Measurements from ENCODE around the gene NUAK1. TPM values are rescaled to one million over a fixed set of nuclear protein-coding genes. Genes with fewer than 3 reads are reported as not detected.

NUAK1 gene
- total RNA-seq, 1 experiment from 2014 or later, result not detected

DNA sequence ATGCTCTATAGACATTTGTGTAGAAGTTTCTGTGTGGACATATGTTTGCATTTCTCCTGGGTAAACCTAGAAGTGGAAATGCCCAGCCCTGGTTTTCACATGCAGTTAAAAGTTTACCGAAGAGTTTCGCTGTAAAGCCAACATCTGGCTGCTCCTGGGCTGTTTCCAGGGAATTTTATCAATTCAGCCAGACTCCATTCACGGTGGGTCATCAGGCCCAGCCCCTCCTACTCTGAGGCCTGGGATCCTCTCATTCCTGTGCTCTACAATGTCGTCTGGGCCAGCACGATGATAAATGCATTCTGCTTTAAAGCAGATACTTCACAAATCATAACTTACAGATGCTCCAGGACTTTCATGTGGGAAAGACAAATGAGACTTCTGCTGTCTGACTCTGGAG, 7.1 kb downstream of the NUAK1 start:
- H3K4me2 ChIP-seq (ENCODE audit: low read depth, low read length, poor library complexity, severe bottlenecking), result no peak overlapping the region
- no peaks in the 10 kb centered on the region for H3K79me2 ChIP-seq (ENCODE audit: low read length)
- no peak overlapping the region for H3K9ac ChIP-seq (ENCODE audit: low read length)

DNA sequence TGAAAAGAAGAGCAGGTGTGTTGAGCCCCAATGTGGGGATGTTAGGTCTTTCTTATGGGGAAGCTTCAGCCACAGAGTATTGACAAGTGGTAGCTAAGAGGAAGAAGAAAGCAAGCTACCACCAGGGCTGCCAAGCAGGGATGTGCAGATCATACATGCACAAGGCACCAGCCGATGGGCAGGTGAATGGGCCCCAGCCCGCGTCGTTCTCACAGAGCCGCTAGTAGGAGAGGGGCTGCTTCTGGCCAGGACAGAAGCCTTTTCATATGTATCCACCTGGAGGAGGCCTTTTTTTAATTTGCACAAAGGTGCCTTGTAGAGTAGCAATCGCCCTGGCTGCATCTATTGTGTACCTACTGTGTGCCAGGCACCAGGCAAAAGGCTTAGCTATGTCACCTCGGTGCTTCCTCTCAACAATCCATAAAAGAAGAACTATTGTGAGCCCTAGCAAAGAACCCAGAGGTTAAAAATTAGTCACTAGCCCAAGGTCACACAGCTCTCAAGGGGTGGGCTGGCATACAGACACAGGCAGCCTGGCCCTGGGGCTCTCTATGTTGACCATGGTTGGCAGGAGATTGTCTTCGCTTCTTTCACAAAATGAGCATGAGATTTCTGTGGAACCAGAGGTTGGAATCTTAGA, 8.2 kb downstream of the NUAK1 start:
- Histone ChIP-seq H4K20me1 (ENCODE audit: insufficient read depth, low read depth, low read length) (no peaks in the 10 kb centered on the region), H3K4me1 (ENCODE audit: low read length) (no peaks in the 10 kb centered on the region), H3K9me3 (ENCODE audit: low read length) (no peaks in the 10 kb centered on the region), H3K36me3 (ENCODE audit: insufficient read depth, low read length) (no peaks in the 10 kb centered on the region), H3K27ac (ENCODE audit: low read length) (no peak overlapping the region), H3K79me2 (ENCODE audit: low read length) (no peaks in the 10 kb centered on the region), H3K9me2 (replicated peaks; ENCODE audit: insufficient read depth, low read length) (no peaks in the 10 kb centered on the region), H3K4me3 (ENCODE audit: low read length) (no peak overlapping the region), H3K4me2 (ENCODE audit: low read depth, low read length, poor library complexity, severe bottlenecking) (no peak overlapping the region), H3K27me3 (ENCODE audit: low read length) (no peaks in the 10 kb centered on the region), H3K9ac (ENCODE audit: low read length) (no peak overlapping the region), H2AFZ (ENCODE audit: low read length) (no peak overlapping the region)
- DNase-seq, result no peak

More for the DNA sequence above, 7.1 kb downstream of the NUAK1 start:
- H3K36me3 ChIP-seq (ENCODE audit: insufficient read depth, low read length), result no peaks in the 10 kb centered on the region
- no peaks in the 10 kb centered on the region for H3K9me3 ChIP-seq (ENCODE audit: low read length)
- no peaks in the 10 kb centered on the region for H4K20me1 ChIP-seq (ENCODE audit: insufficient read depth, low read depth, low read length)
- H3K27me3 ChIP-seq (ENCODE audit: low read length), result no peaks in the 10 kb centered on the region
- no peak overlapping the region for H2AFZ ChIP-seq (ENCODE audit: low read length)
- H3K27ac ChIP-seq (ENCODE audit: low read length), result no peak overlapping the region
- no peak overlapping the region for H3K4me3 ChIP-seq (ENCODE audit: low read length)
- peaks cover 3% of the 10 kb centered on the region for H3K4me1 ChIP-seq (ENCODE audit: low read length)
- DNase-seq, result no peak
- H3K9me2 ChIP-seq (replicated peaks; ENCODE audit: insufficient read depth, low read length), result no peaks in the 10 kb centered on the region

DNA sequence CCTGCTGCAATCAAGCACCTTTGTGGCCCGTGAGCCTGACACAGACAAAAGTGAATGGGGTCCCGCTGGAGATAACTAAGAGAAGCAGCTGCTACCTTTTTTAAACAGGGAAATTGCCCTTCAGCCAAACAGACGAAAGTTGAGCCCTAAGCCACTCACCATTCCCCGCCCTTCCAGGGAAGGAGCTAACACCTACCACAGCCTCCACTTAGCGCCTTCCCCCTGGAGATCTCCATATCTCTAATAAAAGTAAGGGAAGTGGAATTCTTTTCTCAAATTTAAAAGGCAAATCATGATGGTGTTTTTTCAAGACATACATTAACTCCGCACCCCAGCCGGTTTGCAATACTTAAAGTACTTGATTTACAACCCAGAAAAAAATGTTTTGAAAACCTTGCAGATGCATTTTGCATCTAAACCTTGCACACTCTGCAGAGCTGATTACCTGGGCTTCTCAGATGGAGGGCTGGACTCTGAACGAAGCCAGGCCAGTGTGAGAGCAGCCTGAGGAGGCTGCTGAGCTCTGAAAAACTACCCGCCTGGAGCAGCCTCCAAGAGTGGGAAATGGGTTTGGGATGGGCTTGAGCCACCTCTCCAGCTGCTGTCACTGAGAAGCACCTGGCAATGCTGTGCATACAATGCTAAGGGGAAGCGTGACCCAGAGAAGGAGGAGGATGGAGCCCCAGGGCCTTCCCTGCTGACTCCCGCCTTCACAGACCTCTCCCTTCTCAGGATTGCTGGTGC, 10.0 kb downstream of the NUAK1 start:
- H4K20me1 ChIP-seq (ENCODE audit: insufficient read depth, low read depth, low read length), result no peaks in the 10 kb centered on the region
- H3K4me2 ChIP-seq (ENCODE audit: low read depth, low read length, poor library complexity, severe bottlenecking), result no peak overlapping the region
- H3K4me3 ChIP-seq (ENCODE audit: low read length), result no peak overlapping the region
- H3K36me3 ChIP-seq (ENCODE audit: insufficient read depth, low read length), result no peaks in the 10 kb centered on the region
- no peak for DNase-seq
- no peak overlapping the region for H2AFZ ChIP-seq (ENCODE audit: low read length)
- H3K9ac ChIP-seq (ENCODE audit: low read length), result no peak overlapping the region
- no peak overlapping the region for H3K27ac ChIP-seq (ENCODE audit: low read length)
- no peaks in the 10 kb centered on the region for H3K79me2 ChIP-seq (ENCODE audit: low read length)
- no peaks in the 10 kb centered on the region for H3K9me3 ChIP-seq (ENCODE audit: low read length)
- no peaks in the 10 kb centered on the region for H3K4me1 ChIP-seq (ENCODE audit: low read length)
- H3K9me2 ChIP-seq (replicated peaks; ENCODE audit: insufficient read depth, low read length), result no peaks in the 10 kb centered on the region
- no peaks in the 10 kb centered on the region for H3K27me3 ChIP-seq (ENCODE audit: low read length)

DNA sequence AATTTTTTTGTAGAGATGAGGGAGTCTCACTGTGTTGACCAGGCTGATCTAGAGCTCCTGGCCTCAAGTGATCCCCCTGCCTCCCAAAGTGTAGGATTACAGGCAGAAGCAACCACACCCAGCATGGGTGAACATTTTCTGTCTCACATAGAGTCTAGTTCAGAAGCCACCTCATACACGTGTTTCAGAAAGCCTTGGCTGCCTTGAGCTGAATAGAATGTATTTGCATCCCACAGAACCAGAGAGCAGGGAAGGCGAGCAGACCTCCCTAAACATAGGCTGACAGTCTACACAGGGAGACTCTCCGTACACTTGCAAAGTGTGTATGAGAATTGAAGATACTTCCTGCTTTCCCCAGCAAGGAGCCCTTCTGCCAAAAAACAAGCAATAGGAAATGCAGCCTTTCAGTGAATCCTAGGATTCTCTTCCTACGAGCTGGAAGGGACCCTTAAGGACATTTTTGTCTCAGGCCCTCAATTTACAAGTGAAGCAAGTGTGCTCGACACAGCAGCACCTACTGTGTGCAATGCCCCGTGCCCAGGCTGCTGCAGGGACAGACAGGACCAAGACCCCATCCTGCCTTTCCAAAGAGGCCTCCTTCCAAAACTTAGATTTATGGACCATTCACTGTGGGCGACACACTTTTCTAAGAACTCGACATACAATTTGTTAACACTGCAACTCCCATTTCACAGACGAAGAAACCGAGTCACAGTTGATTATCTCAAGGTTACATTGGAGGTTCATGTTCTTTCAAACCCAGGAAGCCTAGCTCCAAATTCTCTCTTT, 11.2 kb downstream of the NUAK1 start:
- no peak overlapping the region for H3K4me3 ChIP-seq (ENCODE audit: low read length)
- H4K20me1 ChIP-seq (ENCODE audit: insufficient read depth, low read depth, low read length), result no peaks in the 10 kb centered on the region
- no peaks in the 10 kb centered on the region for H3K36me3 ChIP-seq (ENCODE audit: insufficient read depth, low read length)
- H3K79me2 ChIP-seq (ENCODE audit: low read length), result no peaks in the 10 kb centered on the region
- H2AFZ ChIP-seq (ENCODE audit: low read length), result no peak overlapping the region
- DNase-seq, result no peak
- no peak overlapping the region for H3K4me2 ChIP-seq (ENCODE audit: low read depth, low read length, poor library complexity, severe bottlenecking)
- no peaks in the 10 kb centered on the region for H3K9me3 ChIP-seq (ENCODE audit: low read length)
- no peak overlapping the region for H3K9ac ChIP-seq (ENCODE audit: low read length)
- H3K4me1 ChIP-seq (ENCODE audit: low read length), result no peaks in the 10 kb centered on the region
- no peaks in the 10 kb centered on the region for H3K9me2 ChIP-seq (replicated peaks; ENCODE audit: insufficient read depth, low read length)
- no peak overlapping the region for H3K27ac ChIP-seq (ENCODE audit: low read length)
- no peaks in the 10 kb centered on the region for H3K27me3 ChIP-seq (ENCODE audit: low read length)

DNA sequence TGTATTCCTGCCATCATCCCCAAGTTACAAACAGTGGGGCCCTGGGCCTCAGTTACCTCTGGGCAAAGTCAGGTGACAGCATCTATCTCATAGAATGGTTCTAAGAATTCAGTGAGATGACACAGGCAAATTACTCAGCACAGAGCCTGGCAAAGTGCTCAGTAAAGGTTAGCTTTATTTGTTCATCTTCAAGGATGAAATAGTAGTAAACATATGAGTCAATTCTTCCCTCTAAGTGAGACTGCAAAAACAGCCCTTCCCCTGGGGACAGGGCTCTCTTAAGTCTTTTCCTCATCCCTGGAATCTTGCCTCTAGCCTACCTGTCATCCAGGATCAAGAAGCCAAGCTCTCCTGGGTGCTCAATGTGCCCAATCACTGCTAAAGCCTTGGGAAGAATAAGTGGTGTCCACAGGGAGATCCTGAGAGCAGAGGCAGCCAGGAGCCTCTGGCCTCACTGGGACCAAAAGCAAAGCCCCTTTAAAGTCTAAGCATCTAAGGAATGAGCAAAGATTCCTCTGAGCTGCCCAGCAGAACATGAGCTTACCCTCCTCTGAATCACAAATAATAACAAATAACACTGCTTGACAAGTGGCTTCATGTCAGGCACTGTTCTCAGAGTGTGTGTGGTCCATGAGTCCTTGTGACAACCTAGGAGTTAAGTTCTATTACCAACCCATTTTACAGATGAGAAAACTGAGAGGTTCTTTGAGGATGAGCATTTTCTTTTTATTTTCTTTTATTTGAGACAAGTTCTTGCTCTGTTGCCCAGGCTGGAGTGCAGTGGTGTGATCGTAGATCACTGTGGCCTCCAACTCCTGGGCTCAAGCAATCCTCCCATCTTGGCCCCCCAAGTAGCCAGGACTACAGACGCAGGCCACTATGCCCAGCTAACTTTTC, 12.1 kb downstream of the NUAK1 start:
- no peaks in the 10 kb centered on the region for H3K79me2 ChIP-seq (ENCODE audit: low read length)
- H3K36me3 ChIP-seq (ENCODE audit: insufficient read depth, low read length), result no peaks in the 10 kb centered on the region
- no peak overlapping the region for H2AFZ ChIP-seq (ENCODE audit: low read length)
- no peak overlapping the region for H3K9ac ChIP-seq (ENCODE audit: low read length)
- no peaks in the 10 kb centered on the region for H3K9me3 ChIP-seq (ENCODE audit: low read length)
- no peaks in the 10 kb centered on the region for H4K20me1 ChIP-seq (ENCODE audit: insufficient read depth, low read depth, low read length)
- H3K27me3 ChIP-seq (ENCODE audit: low read length), result no peaks in the 10 kb centered on the region
- no peak for DNase-seq
- H3K4me3 ChIP-seq (ENCODE audit: low read length), result no peak overlapping the region
- H3K27ac ChIP-seq (ENCODE audit: low read length), result no peak overlapping the region
- no peaks in the 10 kb centered on the region for H3K9me2 ChIP-seq (replicated peaks; ENCODE audit: insufficient read depth, low read length)
- H3K4me1 ChIP-seq (ENCODE audit: low read length), result no peaks in the 10 kb centered on the region
- no peak overlapping the region for H3K4me2 ChIP-seq (ENCODE audit: low read depth, low read length, poor library complexity, severe bottlenecking)

DNA sequence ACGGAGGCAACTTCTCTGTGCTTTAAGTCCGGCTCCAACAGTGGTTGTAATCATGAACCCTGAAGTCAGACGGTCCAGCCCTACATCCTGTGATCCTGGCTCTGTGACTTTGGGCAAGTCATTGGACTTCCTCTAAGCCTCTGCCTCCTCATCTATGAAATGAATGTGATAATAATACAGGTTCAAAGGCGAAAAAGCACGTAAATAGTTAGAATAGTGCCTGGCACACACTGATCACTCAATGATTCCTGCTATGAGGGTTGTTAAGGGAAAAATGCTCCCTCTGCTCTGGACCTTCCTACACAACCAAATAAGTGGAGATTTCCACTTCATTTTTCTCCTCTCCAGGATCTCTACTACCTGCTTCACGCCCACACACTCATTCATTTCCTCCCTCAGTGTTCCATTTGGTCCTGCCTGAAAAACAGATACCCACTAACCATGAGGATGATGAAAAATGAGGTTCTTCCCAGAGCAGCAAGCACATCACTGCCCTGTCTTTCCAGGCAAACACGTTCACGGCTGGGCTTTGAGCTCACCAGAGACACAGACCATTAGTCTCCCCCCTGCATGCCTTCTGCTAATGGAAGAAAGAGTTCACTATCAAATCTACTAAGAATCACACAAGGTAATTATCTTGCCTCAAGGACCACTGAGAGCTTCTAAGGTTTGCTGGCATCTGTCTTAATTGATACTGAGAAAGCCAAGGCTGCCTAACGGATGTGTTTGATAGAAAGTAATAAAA, 13.2 kb downstream of the NUAK1 start:
- H3K36me3 ChIP-seq (ENCODE audit: insufficient read depth, low read length), result no peaks in the 10 kb centered on the region
- H2AFZ ChIP-seq (ENCODE audit: low read length), result no peak overlapping the region
- H3K4me2 ChIP-seq (ENCODE audit: low read depth, low read length, poor library complexity, severe bottlenecking), result no peak overlapping the region
- H3K27ac ChIP-seq (ENCODE audit: low read length), result no peak overlapping the region
- H3K9me2 ChIP-seq (replicated peaks; ENCODE audit: insufficient read depth, low read length), result no peaks in the 10 kb centered on the region
- no peak overlapping the region for H3K4me3 ChIP-seq (ENCODE audit: low read length)
- H3K4me1 ChIP-seq (ENCODE audit: low read length), result no peaks in the 10 kb centered on the region
- DNase-seq, result no peak
- H3K27me3 ChIP-seq (ENCODE audit: low read length), result no peaks in the 10 kb centered on the region
- H3K9me3 ChIP-seq (ENCODE audit: low read length), result no peaks in the 10 kb centered on the region
- no peaks in the 10 kb centered on the region for H4K20me1 ChIP-seq (ENCODE audit: insufficient read depth, low read depth, low read length)
- no peak overlapping the region for H3K9ac ChIP-seq (ENCODE audit: low read length)
- H3K79me2 ChIP-seq (ENCODE audit: low read length), result no peaks in the 10 kb centered on the region

DNA sequence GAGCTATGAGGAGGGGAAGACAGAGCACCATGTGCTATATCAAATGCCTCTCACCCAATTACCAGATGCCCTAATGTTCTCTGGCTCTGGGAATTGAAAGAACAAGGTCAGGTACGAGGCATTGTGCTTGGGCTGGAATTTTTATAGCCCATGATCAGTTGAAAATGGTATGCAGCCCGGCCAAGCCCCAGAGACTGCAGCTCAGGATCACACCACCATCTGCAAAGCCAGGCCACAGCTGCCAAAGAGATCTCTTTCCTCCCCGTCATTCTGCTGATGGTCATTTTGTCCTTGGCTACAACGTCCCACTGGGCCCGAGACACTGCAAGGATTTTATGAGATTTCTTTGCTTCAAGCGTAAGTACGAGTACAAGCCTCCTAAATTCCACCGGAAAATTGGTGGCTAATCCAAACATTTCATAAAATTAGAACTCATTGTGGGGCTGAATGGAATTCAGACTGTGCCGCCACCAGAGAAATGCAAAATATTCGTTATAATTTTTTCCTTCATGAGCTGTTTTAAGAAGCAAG, 15.1 kb downstream of the NUAK1 start:
- H2AFZ ChIP-seq (ENCODE audit: low read length), result no peak overlapping the region
- no peaks in the 10 kb centered on the region for H3K36me3 ChIP-seq (ENCODE audit: insufficient read depth, low read length)
- no peaks in the 10 kb centered on the region for H3K9me3 ChIP-seq (ENCODE audit: low read length)
- no peak for DNase-seq
- no peak overlapping the region for H3K9ac ChIP-seq (ENCODE audit: low read length)
- H3K9me2 ChIP-seq (replicated peaks; ENCODE audit: insufficient read depth, low read length), result no peaks in the 10 kb centered on the region
- H3K79me2 ChIP-seq (ENCODE audit: low read length), result no peaks in the 10 kb centered on the region
- H3K4me3 ChIP-seq (ENCODE audit: low read length), result no peak overlapping the region
- H3K27me3 ChIP-seq (ENCODE audit: low read length), result no peaks in the 10 kb centered on the region
- H4K20me1 ChIP-seq (ENCODE audit: insufficient read depth, low read depth, low read length), result no peaks in the 10 kb centered on the region
- H3K4me2 ChIP-seq (ENCODE audit: low read depth, low read length, poor library complexity, severe bottlenecking), result no peak overlapping the region
- H3K27ac ChIP-seq (ENCODE audit: low read length), result no peak overlapping the region
- no peaks in the 10 kb centered on the region for H3K4me1 ChIP-seq (ENCODE audit: low read length)

Measured in Karpas-422 (cell line).